Measurements from ENCODE around the gene ARAP2. TPM values are rescaled to one million over a fixed set of nuclear protein-coding genes. Genes with fewer than 3 reads are reported as not detected.

ARAP2 gene
- 0.28 to 0.47 TPM (median 0.39 TPM) in 5 replicates for total RNA-seq (2022; extraction: Qiagen RNA extraction)

GRCh38 chr4:36244257-36245082, at the start of gene ARAP2:
Gene ARAP2 (minus strand): TSS chr4:36244514. CDS start chr4:36229486, 15,028 bp downstream.

GRCh38 chr4:36281384-36282106, 37.2 kb upstream of the ARAP2 start, which contains the start of gene DTHD1:
Gene DTHD1 (plus strand): TSS chr4:36281616. CDS start chr4:36281759, 143 bp downstream.

Other genes with a start within 250 kb of the ARAP2 start
- gene DTHD1, start 37.1 kb upstream of the ARAP2 start, total RNA-seq (2022; extraction: Qiagen RNA extraction) = not detected in 5 replicates

Data from A549 treated with AZD2906 at 1 μM for 4 hours (cell line).